IMR-90 (cell line): Measurements from ENCODE around the gene C1QTNF1. TPM values are rescaled to one million over a fixed set of nuclear protein-coding genes. Genes with fewer than 3 reads are reported as not detected.
"Not testable (repeated sequence)": the region's sequence is repeated elsewhere in the genome, so short reads cannot be mapped to it uniquely, and the experiment has no call there.

Experiments used
- ATAC-seq: fragments of 200-7000 bp; cut with Tn5 transposase; 2 replicates; pipeline ENCODE4 v1.9.1; 2020; ENCODE audit warnings: low read depth, mild to moderate bottlenecking, moderate library complexity
- BruUV-seq: library from RNA; stranded (reverse); fragments of 400-500 nt; replicated peaks from 2 replicates; lab custom pipeline; 2021; lab: Mats Ljungman, UMichigan
- CTCF ChIA-PET: fragments of 300-600 bp; formaldehyde crosslinking; extraction: SDS; loops from one replicate; lab custom pipeline; 2021; ENCODE audit warnings: antibody characterized with exemption; lab: Yijun Ruan, JAX
- POLR2A ChIA-PET: fragments of 300-600 bp; sonication (Branson Sonifier 250); formaldehyde crosslinking; loops from one replicate; lab custom pipeline; 2022; ENCODE audit warnings: antibody characterized with exemption; ENCODE audit not compliant: unreplicated experiment; lab: Charles Lee
- DNase-seq: peaks from one replicate; pipeline ENCODE4 v3.0.0; 2013
- H2AFZ ChIP-seq: replicated peaks from 2 replicates; pipeline ENCODE3; 2013; ENCODE audit warnings: low read length, mild to moderate bottlenecking; ENCODE audit not compliant: poor library complexity
- H2AK5ac ChIP-seq: 2 replicates; pipeline ENCODE4 v1.6.1; 2013; ENCODE audit warnings: low read depth, low read length, inconsistent platforms
- H2AK9ac ChIP-seq: replicated peaks from 2 replicates; pipeline ENCODE3; 2013; ENCODE audit warnings: mild to moderate bottlenecking, low read depth, low read length, moderate library complexity; ENCODE audit not compliant: poor library complexity
- H2BK120ac ChIP-seq: 2 replicates; pipeline ENCODE4 v1.6.1; 2013; ENCODE audit warnings: low read depth, low read length, inconsistent platforms
- H2BK15ac ChIP-seq: 3 replicates; pipeline ENCODE4 v1.6.1; 2013; ENCODE audit warnings: low read depth, low read length, inconsistent platforms
- H2BK20ac ChIP-seq: 2 replicates; pipeline ENCODE4 v1.6.1; 2013; ENCODE audit warnings: low read depth, mild to moderate bottlenecking, inconsistent platforms, low read length, moderate library complexity
- H2BK5ac ChIP-seq: 2 replicates; pipeline ENCODE4 v1.6.1; 2013; ENCODE audit warnings: mild to moderate bottlenecking, low read depth, low read length, inconsistent platforms; ENCODE audit not compliant: poor library complexity, severe bottlenecking
- H3K14ac ChIP-seq: replicated peaks from 2 replicates; pipeline ENCODE4 v1.6.1; 2013; ENCODE audit warnings: low read depth, low read length, inconsistent platforms
- H3K18ac ChIP-seq: 2 replicates; pipeline ENCODE4 v1.6.1; 2013; ENCODE audit warnings: low read depth, low read length, control low read depth
- H3K23ac ChIP-seq: 2 replicates; pipeline ENCODE4 v1.6.1; 2013; ENCODE audit warnings: low read depth, low read length, inconsistent platforms
- H3K27ac ChIP-seq: 2 replicates; pipeline ENCODE4 v1.5.1; 2013; ENCODE audit warnings: mild to moderate bottlenecking, control low read depth, low read length; ENCODE audit not compliant: insufficient read depth
- H3K27me3 ChIP-seq: 2 replicates; pipeline ENCODE4 v1.6.1; 2013; ENCODE audit warnings: low read length; ENCODE audit not compliant: control insufficient read depth, insufficient read depth
- H3K36me3 ChIP-seq: 2 replicates; pipeline ENCODE4 v1.6.1; 2013; ENCODE audit warnings: low read length, mixed read lengths; ENCODE audit not compliant: control insufficient read depth, insufficient read depth
- H3K4ac ChIP-seq: 2 replicates; pipeline ENCODE4 v1.6.1; 2013; ENCODE audit warnings: low read depth, low read length, inconsistent platforms
- H3K4me1 ChIP-seq: 2 replicates; pipeline ENCODE4 v1.6.1; 2013; ENCODE audit warnings: low read length, mixed read lengths; ENCODE audit not compliant: control insufficient read depth, insufficient read depth
- H3K4me2 ChIP-seq: 2 replicates; pipeline ENCODE4 v1.6.1; 2013; ENCODE audit warnings: low read depth, mild to moderate bottlenecking, control low read depth, low read length, moderate library complexity
- H3K4me3 ChIP-seq: 2 replicates; pipeline ENCODE4 v1.5.1; 2013; ENCODE audit warnings: low read depth, mild to moderate bottlenecking, control low read depth, low read length, moderate library complexity; ENCODE audit not compliant: insufficient read depth
- H3K56ac ChIP-seq: 2 replicates; pipeline ENCODE4 v1.6.1; 2013; ENCODE audit warnings: low read length, inconsistent platforms; ENCODE audit not compliant: insufficient read depth; ENCODE audit errors: extremely low read depth
- H3K79me1 ChIP-seq, 2 experiments: 2 replicates each; pipeline ENCODE4 v1.6.1; 2013; ENCODE audit warnings: low read length in 2 of 2, inconsistent platforms in 1 of 2, low read depth in 1 of 2
- H3K9ac ChIP-seq: 2 replicates; pipeline ENCODE4 v1.6.1; 2013; ENCODE audit warnings: low read depth, low read length, control low read depth
- H3K9me1 ChIP-seq: 2 replicates; pipeline ENCODE4 v1.6.1; 2013; ENCODE audit warnings: low read length, inconsistent platforms; ENCODE audit not compliant: insufficient read depth
- H3K9me3 ChIP-seq: 2 replicates; pipeline ENCODE4 v1.6.1; 2013; ENCODE audit warnings: low read length; ENCODE audit not compliant: control insufficient read depth, insufficient read depth
- H4K20me1 ChIP-seq: 2 replicates; pipeline ENCODE4 v1.6.1; 2013; ENCODE audit warnings: low read length, inconsistent platforms; ENCODE audit not compliant: insufficient read depth
- H4K5ac ChIP-seq: 2 replicates; pipeline ENCODE4 v1.6.1; 2013; ENCODE audit warnings: mild to moderate bottlenecking, low read depth, low read length, control low read depth
- H4K8ac ChIP-seq, 2 experiments: 2 replicates each; pipeline ENCODE4 v1.6.1; 2013; ENCODE audit warnings: low read depth in 2 of 2, low read length in 2 of 2, control low read depth in 1 of 2, inconsistent platforms in 1 of 2
- H4K91ac ChIP-seq: 2 replicates; pipeline ENCODE4 v1.6.1; 2013; ENCODE audit warnings: low read depth, low read length, inconsistent platforms; ENCODE audit not compliant: insufficient read depth
- WGBS, 2 experiments: methylation state at CpG; one replicate each; pipeline versions ENCODE4 v1.1.5 to v1.1.7; 2013; ENCODE audit warnings: missing lambda C conversion rate in 2 of 2; ENCODE audit not compliant: insufficient read length in 1 of 2; ENCODE audit errors: extremely low coverage in 2 of 2; 5-methylcytosine and 5-hydroxymethylcytosine counted together
- dilution Hi-C: fragments of 300-500 bp; cut with HindIII; formaldehyde crosslinking; loops from one replicate; pipeline ENCODE4 v1.14.3; 2018; ENCODE audit warnings: low sequenced_read_pairs; ENCODE audit not compliant: unreplicated experiment
- in situ Hi-C: fragments of 300-500 bp; cut with MboI; formaldehyde crosslinking; loops from 3 replicates; pipeline ENCODE4 v1.14.3; 2019; ENCODE audit warnings: low sequenced_read_pairs, inconsistent platforms, mixed read lengths
- intact Hi-C: fragments of 100-400 bp; cut with micrococcal nuclease; formaldehyde crosslinking; loops from 2 replicates; pipeline ENCODE4 v1.10.0; 2022
- polyA plus RNA-seq, 3 experiments: library from polyadenylated mRNA; depleted of rRNA; stranded (reverse); fragments of >200 nt; gene quantifications; 2 replicates each; pipeline ENCODE4 v1.2.3, GENCODE V29; 2012; ENCODE audit warnings: low replicate concordance in 1 of 3
- total RNA-seq: library from RNA; depleted of rRNA; stranded (reverse); fragments of >200 nt; gene quantifications from 2 replicates; pipeline ENCODE4 v1.2.3, GENCODE V29; 2012

C1QTNF1 gene
- total and polyA plus RNA-seq, 2 of the 4 experiments (the other 2 are of a cell fraction), result 3.4 to 8.4 TPM

- H2BK15ac ChIP-seq, H3K18ac ChIP-seq, H3K56ac ChIP-seq, H3K36me3 ChIP-seq, H3K23ac ChIP-seq, BruUV-seq, H4K20me1 ChIP-seq, H3K27me3 ChIP-seq, ATAC-seq, H3K9me3 ChIP-seq, in situ Hi-C loops, H3K4me3 ChIP-seq, dilution Hi-C loops, H2BK20ac ChIP-seq, H4K91ac ChIP-seq, H3K14ac ChIP-seq, H2AFZ ChIP-seq, H2AK9ac ChIP-seq, H2BK5ac ChIP-seq, H2BK120ac ChIP-seq, H3K27ac ChIP-seq, H3K4me2 ChIP-seq, intact Hi-C loops, POLR2A ChIA-PET, H3K4ac ChIP-seq, DNase-seq, H4K8ac ChIP-seq, H3K9ac ChIP-seq, H2AK5ac ChIP-seq, H4K5ac ChIP-seq, CTCF ChIA-PET: not testable (repeated sequence)
- H3K4me1 ChIP-seq, result peaks cover 28% of the 10 kb centered on the region
- peaks cover 7 to 26% of the 10 kb centered on the region in 2 experiments; a peak in 2 of 4 replicates for H3K79me1 ChIP-seq
- peaks cover 24% of the 10 kb centered on the region for H3K9me1 ChIP-seq
- WGBS, 2 experiments, result 90% methylated on average over 5 of the region's 12 CpGs; no CpG with 5 or more reads in 1 of the 2 experiments
Measured at GRCh38 chr17:79030636-79031035, 6.7 kb downstream of the C1QTNF1 start.
